HG02610 (cell line): ENCODE results near the gene ATXN10.
A peak's percentile ranks its signal among the peaks of the same experiment; 100 is the strongest.
"Not testable (repeated sequence)": the region's sequence is repeated elsewhere in the genome, so short reads cannot be mapped to it uniquely, and the experiment has no call there.

Source experiments
- ATAC-seq: cut with Tn5 transposase; IDR thresholded peaks from one replicate; pipeline ENCODE4 v1.9.1; 2021; ENCODE audit warnings: mild to moderate bottlenecking, moderate library complexity; ENCODE audit not compliant: unreplicated experiment

ATXN10 gene

GRCh38 chr22:45671783-45672563 is at the start of gene ATXN10:
Gene ATXN10 (plus strand): TSS chr22:45671834. CDS start chr22:45672064, 230 bp downstream.
- peak; percentile 70 for ATAC-seq

GRCh38 chr22:45621836-45622600 is 49.6 kb upstream of the ATXN10 start:
- no peak for ATAC-seq

- not testable (repeated sequence) for ATAC-seq
These were observed 48.0 kb upstream of the ATXN10 start for GRCh38 chr22:45623464-45624145.

- no peak for ATAC-seq
These were observed 45.4 kb upstream of the ATXN10 start for GRCh38 chr22:45626198-45626651.

- ATAC-seq = no peak
These were observed 44.0 kb upstream of the ATXN10 start for GRCh38 chr22:45627489-45628233.

- ATAC-seq = no peak
These were observed 43.1 kb upstream of the ATXN10 start for GRCh38 chr22:45628515-45628914.

- no peak for ATAC-seq
These were observed 42.1 kb upstream of the ATXN10 start for GRCh38 chr22:45629469-45630089.

- no peak for ATAC-seq
These were observed 41.2 kb upstream of the ATXN10 start for GRCh38 chr22:45630436-45630835.

GRCh38 chr22:45631140-45631840 is 40.3 kb upstream of the ATXN10 start:
- ATAC-seq = no peak

GRCh38 chr22:45631841-45632238 is 39.8 kb upstream of the ATXN10 start:
- no peak for ATAC-seq

- ATAC-seq = no peak
These were observed 38.7 kb upstream of the ATXN10 start for GRCh38 chr22:45632791-45633515.

GRCh38 chr22:45636683-45637082 is 35.0 kb upstream of the ATXN10 start:
- no peak for ATAC-seq

- ATAC-seq = no peak
These were observed 33.4 kb upstream of the ATXN10 start for GRCh38 chr22:45638197-45638596.

- no peak for ATAC-seq
These were observed 32.5 kb upstream of the ATXN10 start for GRCh38 chr22:45638834-45639746.

GRCh38 chr22:45639747-45640102 is 31.9 kb upstream of the ATXN10 start:
- no peak for ATAC-seq

GRCh38 chr22:45640291-45640940 is 31.2 kb upstream of the ATXN10 start:
- no peak for ATAC-seq

GRCh38 chr22:45640941-45641621 is 30.6 kb upstream of the ATXN10 start:
- no peak for ATAC-seq
